SK-N-SH (cell line): Measurements from ENCODE around the gene CD59. TPM values are rescaled to one million over a fixed set of nuclear protein-coding genes. Genes with fewer than 3 reads are reported as not detected.
A peak's percentile ranks its signal among the peaks of the same experiment; 100 is the strongest.

ENCODE experiments used
- CTCF ChIA-PET: fragments of 300-600, 350-600 bp; formaldehyde crosslinking; extraction: SDS; loops from one replicate; lab custom pipeline; 2021; lab: Yijun Ruan, JAX
- POLR2A ChIA-PET: fragments of 350-600 bp; sonication (Branson Sonifier 250); formaldehyde crosslinking; extraction: SDS; loops from one replicate; lab custom pipeline; 2020; ENCODE audit warnings: antibody characterized with exemption, inconsistent platforms; lab: Yijun Ruan, JAX
- DNase-seq: peaks from one replicate; pipeline ENCODE4 v3.0.0; 2012
- H2AFZ ChIP-seq: fragments of 200-600 bp; sonication (generic); 2 replicates; pipeline ENCODE4 v1.8.1; 2016; ENCODE audit warnings: antibody characterized with exemption, mild to moderate bottlenecking, low read depth
- H3F3A ChIP-seq: fragments of 200-600 bp; sonication (generic); replicated peaks from 2 replicates; pipeline ENCODE3; 2016; ENCODE audit warnings: antibody characterized with exemption, mild to moderate bottlenecking; ENCODE audit not compliant: insufficient read depth
- H3K27ac ChIP-seq, 2 experiments: fragments of 200-500 bp in 1 of 2; fragments of 200-600 bp in 1 of 2; sonication (Bioruptor generic) in 1 of 2; sonication (generic), shearing (Covaris generic) in 1 of 2; 2 replicates each; pipeline versions ENCODE4 v1.5.1 to v1.6.1; 2014 to 2016; ENCODE audit warnings: low read depth in 2 of 2, inconsistent platforms in 1 of 2, low read length in 1 of 2, mild to moderate bottlenecking in 1 of 2, mixed read lengths in 1 of 2
- H3K27me3 ChIP-seq: fragments of 200-600 bp; sonication (generic), shearing (Covaris generic); 2 replicates; pipeline ENCODE4 v1.6.1; 2016; ENCODE audit warnings: mixed run types; ENCODE audit not compliant: insufficient read depth
- H3K36me3 ChIP-seq, 2 experiments: fragments of 200-500 bp in 1 of 2; fragments of 200-600 bp in 1 of 2; sonication (Bioruptor generic) in 1 of 2; sonication (generic) in 1 of 2; replicated peaks in 1 of 2; 2 replicates each; pipeline versions ENCODE3 to v1.5.1; 2014 to 2016; ENCODE audit warnings: low read length in 1 of 2, mild to moderate bottlenecking in 1 of 2; ENCODE audit not compliant: insufficient read depth in 2 of 2, control insufficient read depth in 1 of 2
- H3K4me1 ChIP-seq, 2 experiments: fragments of 200-500 bp in 1 of 2; fragments of 200-600 bp in 1 of 2; sonication (Bioruptor generic) in 1 of 2; sonication (generic), shearing (Covaris generic) in 1 of 2; 2 replicates each; pipeline versions ENCODE4 v1.5.1 to v1.6.1; 2014 to 2016; ENCODE audit warnings: low read depth in 1 of 2, low read length in 1 of 2, mixed run types in 1 of 2; ENCODE audit not compliant: insufficient read depth in 2 of 2, control insufficient read depth in 1 of 2
- H3K4me2 ChIP-seq: fragments of 200-600 bp; sonication (generic), shearing (Covaris generic); 2 replicates; pipeline ENCODE4 v1.6.1; 2017; ENCODE audit warnings: mixed run types
- H3K4me3 ChIP-seq, 2 experiments: fragments of 200-500 bp in 1 of 2; fragments of 200-600 bp in 1 of 2; sonication (Bioruptor generic) in 1 of 2; sonication (generic), shearing (Covaris generic) in 1 of 2; 2 replicates each; pipeline versions ENCODE4 v1.5.1 to v1.8.1; 2014 to 2016; ENCODE audit warnings: low read depth in 2 of 2, inconsistent platforms in 1 of 2, low read length in 1 of 2, mild to moderate bottlenecking in 1 of 2, mixed read lengths in 1 of 2, moderate library complexity in 1 of 2
- H3K79me2 ChIP-seq: fragments of 200-600 bp; sonication (generic); 2 replicates; pipeline ENCODE4 v1.8.1; 2017; ENCODE audit warnings: mild to moderate bottlenecking; ENCODE audit not compliant: insufficient read depth
- H3K9ac ChIP-seq: fragments of 200-600 bp; sonication (generic); 2 replicates; pipeline ENCODE4 v1.6.1; 2017; ENCODE audit warnings: mixed run types
- H3K9me2 ChIP-seq: fragments of 200-600 bp; sonication (generic); 2 replicates; pipeline ENCODE4 v1.6.1; 2017; ENCODE audit warnings: mixed run types
- H3K9me3 ChIP-seq: fragments of 200-600 bp; sonication (generic); 2 replicates; pipeline ENCODE4 v1.6.1; 2017; ENCODE audit warnings: mixed run types, mild to moderate bottlenecking, moderate library complexity
- H4K20me1 ChIP-seq: fragments of 200-600 bp; sonication (generic); 2 replicates; pipeline ENCODE4 v1.6.1; 2017; ENCODE audit warnings: mild to moderate bottlenecking, mixed run types; ENCODE audit not compliant: insufficient read depth
- CHD2 ChIP-seq: fragments of 150-350 bp; IDR thresholded peaks from 2 replicates; pipeline ENCODE4 v1.6.1; 2018; ENCODE audit warnings: low read length; ENCODE audit not compliant: partially characterized antibody
- ELF1 ChIP-seq: IDR thresholded peaks from 2 replicates; pipeline ENCODE4 v1.4.0; 2012
- EP300 ChIP-seq, 2 experiments: IDR thresholded peaks; 2 replicates each; pipeline versions ENCODE4 v1.4.0 to v1.6.1; 2012; ENCODE audit warnings: borderline replicate concordance in 1 of 2, low read depth in 1 of 2, low read length in 1 of 2
- EZH2phosphoT487 ChIP-seq: fragments of 200-600 bp; sonication (generic); IDR thresholded peaks from 2 replicates; pipeline ENCODE4 v1.6.1; 2017; ENCODE audit warnings: low read depth, mixed run types, mild to moderate bottlenecking, antibody characterized with exemption, moderate library complexity, borderline replicate concordance
- FOXJ3 ChIP-seq: sonication (generic); formaldehyde crosslinking; IDR thresholded peaks from 2 replicates; pipeline ENCODE4 v1.5.1; 2020; ENCODE audit warnings: mild to moderate bottlenecking, missing genetic modification reagents
- FOXM1 ChIP-seq: IDR thresholded peaks from 2 replicates; pipeline ENCODE4 v1.4.0; 2012; ENCODE audit warnings: low read depth, mild to moderate bottlenecking
- GABPA ChIP-seq: IDR thresholded peaks from 2 replicates; pipeline ENCODE4 v1.4.0; 2012; ENCODE audit warnings: low read depth, mild to moderate bottlenecking
- GATA2 ChIP-seq: sonication (generic); formaldehyde crosslinking; IDR thresholded peaks from 2 replicates; pipeline ENCODE4 v1.5.0; 2020; ENCODE audit warnings: mild to moderate bottlenecking, missing genetic modification reagents
- IRF3 ChIP-seq: fragments of 150-350 bp; IDR thresholded peaks from 2 replicates; pipeline ENCODE4 v1.6.1; 2016; ENCODE audit warnings: mild to moderate bottlenecking, low read depth, low read length
- JUND ChIP-seq: IDR thresholded peaks from 2 replicates; pipeline ENCODE4 v1.4.0; 2012
- MXI1 ChIP-seq: IDR thresholded peaks from 2 replicates; pipeline ENCODE4 v1.6.1; 2012; ENCODE audit warnings: mild to moderate bottlenecking, low read depth, low read length, improper control_type of control experiment
- NFIC ChIP-seq: IDR thresholded peaks from 2 replicates; pipeline ENCODE4 v1.4.0; 2012; ENCODE audit warnings: borderline replicate concordance
- NRF1 ChIP-seq: IDR thresholded peaks from 2 replicates; pipeline ENCODE4 v1.6.1; 2012; ENCODE audit warnings: low read depth, mild to moderate bottlenecking, low read length
- POLR2AphosphoS5 ChIP-seq: IDR thresholded peaks from 2 replicates; pipeline ENCODE4 v1.6.1; 2012; ENCODE audit warnings: low read depth, low read length
- RAD21 ChIP-seq: IDR thresholded peaks from 2 replicates; pipeline ENCODE4 v1.6.1; 2012; ENCODE audit warnings: mild to moderate bottlenecking, low read length
- RCOR1 ChIP-seq: fragments of 150-350 bp; IDR thresholded peaks from 2 replicates; pipeline ENCODE4 v1.6.1; 2017; ENCODE audit warnings: antibody characterized with exemption, low read length
- RFX5 ChIP-seq: IDR thresholded peaks from 2 replicates; pipeline ENCODE4 v1.6.1; 2012; ENCODE audit warnings: mild to moderate bottlenecking, improper control_type of control experiment, low read length
- SIN3A ChIP-seq: IDR thresholded peaks from 2 replicates; pipeline ENCODE4 v1.6.1; 2012; ENCODE audit warnings: low read depth, mild to moderate bottlenecking, low read length, moderate library complexity, borderline replicate concordance
- SMC3 ChIP-seq: IDR thresholded peaks from 2 replicates; pipeline ENCODE4 v1.6.1; 2012; ENCODE audit warnings: low read depth, low read length, improper control_type of control experiment
- TAF1 ChIP-seq: IDR thresholded peaks from 2 replicates; pipeline ENCODE4 v1.6.1; 2012; ENCODE audit warnings: low read depth, mild to moderate bottlenecking, low read length, moderate library complexity, borderline replicate concordance
- TCF12 ChIP-seq: IDR thresholded peaks from 2 replicates; pipeline ENCODE4 v1.4.0; 2012
- TEAD4 ChIP-seq: IDR thresholded peaks from 2 replicates; pipeline ENCODE4 v1.4.0; 2012; ENCODE audit warnings: mild to moderate bottlenecking, borderline replicate concordance; ENCODE audit not compliant: insufficient read depth
- YY1 ChIP-seq: IDR thresholded peaks from 2 replicates; pipeline ENCODE4 v1.4.0; 2012; ENCODE audit warnings: low read depth, mild to moderate bottlenecking
- WGBS: methylation state at CpG from one replicate; pipeline ENCODE4 v1.1.6; 2017; ENCODE audit warnings: low lambda C conversion rate; 5-methylcytosine and 5-hydroxymethylcytosine counted together
- polyA plus RNA-seq, 3 experiments: library from polyadenylated mRNA; depleted of rRNA; stranded (reverse); fragments of >200 nt; gene quantifications; 2 replicates each; pipeline ENCODE4 v1.2.3, GENCODE V29; 2012
- TF ChIP-seq, protein P1 (sequence below): IDR thresholded peaks from 2 replicates; pipeline ENCODE4 v1.6.1; 2012; ENCODE audit warnings: mild to moderate bottlenecking, low read depth, low read length, moderate library complexity
- TF ChIP-seq, protein P2 (sequence below): fragments of 200-600 bp; sonication (generic); IDR thresholded peaks from 2 replicates; pipeline ENCODE4 v1.6.1; 2017; ENCODE audit warnings: antibody characterized with exemption, mild to moderate bottlenecking, moderate library complexity
- TF ChIP-seq, protein P3 (sequence below): IDR thresholded peaks from 2 replicates; pipeline ENCODE4 v1.4.0; 2012; ENCODE audit warnings: low read depth, borderline replicate concordance
- TF ChIP-seq, protein P4 (sequence below): IDR thresholded peaks from 2 replicates; pipeline ENCODE4 v1.4.0; 2012; ENCODE audit warnings: low read depth

The CD59 gene
- polyA plus RNA-seq, 1 of the 3 experiments (the other 2 are of a cell fraction): 616 TPM

- H3K4me1 ChIP-seq: peaks cover 26 to 73% of the 10 kb centered on the region in 2 experiments
- TF ChIP-seq TEAD4 (peak; percentile 82; the same call in 1 of the 2 replicates), TCF12 (peak; percentile 81), MXI1 (no peak), YY1 (peak; percentile 50; the same call in 1 of the 2 replicates), CHD2 (no peak), RAD21 (no peak), SMC3 (no peak), GATA2 (no peak), NFIC (peak; percentile 94), RFX5 (no peak), ELF1 (peak; percentile 51; the same call in 1 of the 2 replicates), EZH2phosphoT487 (no peak), JUND (peak; percentile 92), TAF1 (no peak), SIN3A (peak; percentile 64; the same call in 1 of the 2 replicates), RCOR1 (no peak), POLR2AphosphoS5 (no peak), FOXJ3 (CRISPR knock-in tag) (no peak), NRF1 (no peak), GABPA (no peak), IRF3 (no peak), FOXM1 (peak; percentile 54; the same call in 1 of the 2 replicates), EP300 (IDR thresholded peaks at IDR 0.05; ENCODE audit: borderline replicate concordance in 1 of 2, low read depth in 1 of 2, low read length in 1 of 2) (peak in 1 of 2 experiments; percentile 80; a peak in 2 of 4 replicates)
- TF ChIP-seq, protein P1, sequence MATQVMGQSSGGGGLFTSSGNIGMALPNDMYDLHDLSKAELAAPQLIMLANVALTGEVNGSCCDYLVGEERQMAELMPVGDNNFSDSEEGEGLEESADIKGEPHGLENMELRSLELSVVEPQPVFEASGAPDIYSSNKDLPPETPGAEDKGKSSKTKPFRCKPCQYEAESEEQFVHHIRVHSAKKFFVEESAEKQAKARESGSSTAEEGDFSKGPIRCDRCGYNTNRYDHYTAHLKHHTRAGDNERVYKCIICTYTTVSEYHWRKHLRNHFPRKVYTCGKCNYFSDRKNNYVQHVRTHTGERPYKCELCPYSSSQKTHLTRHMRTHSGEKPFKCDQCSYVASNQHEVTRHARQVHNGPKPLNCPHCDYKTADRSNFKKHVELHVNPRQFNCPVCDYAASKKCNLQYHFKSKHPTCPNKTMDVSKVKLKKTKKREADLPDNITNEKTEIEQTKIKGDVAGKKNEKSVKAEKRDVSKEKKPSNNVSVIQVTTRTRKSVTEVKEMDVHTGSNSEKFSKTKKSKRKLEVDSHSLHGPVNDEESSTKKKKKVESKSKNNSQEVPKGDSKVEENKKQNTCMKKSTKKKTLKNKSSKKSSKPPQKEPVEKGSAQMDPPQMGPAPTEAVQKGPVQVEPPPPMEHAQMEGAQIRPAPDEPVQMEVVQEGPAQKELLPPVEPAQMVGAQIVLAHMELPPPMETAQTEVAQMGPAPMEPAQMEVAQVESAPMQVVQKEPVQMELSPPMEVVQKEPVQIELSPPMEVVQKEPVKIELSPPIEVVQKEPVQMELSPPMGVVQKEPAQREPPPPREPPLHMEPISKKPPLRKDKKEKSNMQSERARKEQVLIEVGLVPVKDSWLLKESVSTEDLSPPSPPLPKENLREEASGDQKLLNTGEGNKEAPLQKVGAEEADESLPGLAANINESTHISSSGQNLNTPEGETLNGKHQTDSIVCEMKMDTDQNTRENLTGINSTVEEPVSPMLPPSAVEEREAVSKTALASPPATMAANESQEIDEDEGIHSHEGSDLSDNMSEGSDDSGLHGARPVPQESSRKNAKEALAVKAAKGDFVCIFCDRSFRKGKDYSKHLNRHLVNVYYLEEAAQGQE: no peak
- TF ChIP-seq, protein P2, sequence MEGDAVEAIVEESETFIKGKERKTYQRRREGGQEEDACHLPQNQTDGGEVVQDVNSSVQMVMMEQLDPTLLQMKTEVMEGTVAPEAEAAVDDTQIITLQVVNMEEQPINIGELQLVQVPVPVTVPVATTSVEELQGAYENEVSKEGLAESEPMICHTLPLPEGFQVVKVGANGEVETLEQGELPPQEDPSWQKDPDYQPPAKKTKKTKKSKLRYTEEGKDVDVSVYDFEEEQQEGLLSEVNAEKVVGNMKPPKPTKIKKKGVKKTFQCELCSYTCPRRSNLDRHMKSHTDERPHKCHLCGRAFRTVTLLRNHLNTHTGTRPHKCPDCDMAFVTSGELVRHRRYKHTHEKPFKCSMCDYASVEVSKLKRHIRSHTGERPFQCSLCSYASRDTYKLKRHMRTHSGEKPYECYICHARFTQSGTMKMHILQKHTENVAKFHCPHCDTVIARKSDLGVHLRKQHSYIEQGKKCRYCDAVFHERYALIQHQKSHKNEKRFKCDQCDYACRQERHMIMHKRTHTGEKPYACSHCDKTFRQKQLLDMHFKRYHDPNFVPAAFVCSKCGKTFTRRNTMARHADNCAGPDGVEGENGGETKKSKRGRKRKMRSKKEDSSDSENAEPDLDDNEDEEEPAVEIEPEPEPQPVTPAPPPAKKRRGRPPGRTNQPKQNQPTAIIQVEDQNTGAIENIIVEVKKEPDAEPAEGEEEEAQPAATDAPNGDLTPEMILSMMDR: no peak
- TF ChIP-seq, protein P3, sequence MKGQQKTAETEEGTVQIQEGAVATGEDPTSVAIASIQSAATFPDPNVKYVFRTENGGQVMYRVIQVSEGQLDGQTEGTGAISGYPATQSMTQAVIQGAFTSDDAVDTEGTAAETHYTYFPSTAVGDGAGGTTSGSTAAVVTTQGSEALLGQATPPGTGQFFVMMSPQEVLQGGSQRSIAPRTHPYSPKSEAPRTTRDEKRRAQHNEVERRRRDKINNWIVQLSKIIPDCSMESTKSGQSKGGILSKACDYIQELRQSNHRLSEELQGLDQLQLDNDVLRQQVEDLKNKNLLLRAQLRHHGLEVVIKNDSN: no peak
- TF ChIP-seq, protein P4, sequence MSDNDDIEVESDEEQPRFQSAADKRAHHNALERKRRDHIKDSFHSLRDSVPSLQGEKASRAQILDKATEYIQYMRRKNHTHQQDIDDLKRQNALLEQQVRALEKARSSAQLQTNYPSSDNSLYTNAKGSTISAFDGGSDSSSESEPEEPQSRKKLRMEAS: peak; percentile 73; the same call in 1 of the 2 replicates
Observed at GRCh38 chr11:33692013-33692504, 44.2 kb downstream of the CD59 start.

More at GRCh38 chr11:33692013-33692504, 44.2 kb downstream of the CD59 start:
- no peak overlapping the region for H2AFZ ChIP-seq
- no peaks in the 10 kb centered on the region for H3K36me3 ChIP-seq
- 3% methylated on average over 9 of the region's 9 CpGs for WGBS
- peak overlapping the region; percentile 69 for H3K4me2 ChIP-seq
- peak overlapping the region; percentile 69 to 100; a peak in 3 of 4 replicates for H3K27ac ChIP-seq
- H3K27me3 ChIP-seq: no peaks in the 10 kb centered on the region
- H3K9ac ChIP-seq: peak overlapping the region; percentile 85
- 0 out of 4 replicates have a peak overlapping the region, but pooled peaks of 1 of the 2 experiments have one; percentile 12 for H3K4me3 ChIP-seq
- H3K9me3 ChIP-seq: no peaks in the 10 kb centered on the region
- peaks cover 56% of the 10 kb centered on the region for H3F3A ChIP-seq
- no peaks in the 10 kb centered on the region for H4K20me1 ChIP-seq
- ChIA-PET POLR2A (interaction anchor here (1.3 kb wide), 1 partner anchor 8 kb away, joined by 4 read pairs; the partner anchor contains the start of gene C11orf91), CTCF (interaction anchor here (0.8 to 14.6 kb wide), 5 partner anchors 50 to 526 kb away, joined by 3 to 185 read pairs (median 3); no protein-coding TSS in a partner anchor)
- DNase-seq: no peak
- H3K9me2 ChIP-seq: no peaks in the 10 kb centered on the region
- no peaks in the 10 kb centered on the region for H3K79me2 ChIP-seq
